T follicular helper cell (primary cell): ENCODE results near the gene C4B.
"Not testable (repeated sequence)": the region's sequence is repeated elsewhere in the genome, so short reads cannot be mapped to it uniquely, and the experiment has no call there.

Source experiments
- DNase-seq: peaks from one replicate; pipeline ENCODE4 v3.0.0-alpha.2; 2020; ENCODE audit warnings: low read depth

Gene C4B

DNA sequence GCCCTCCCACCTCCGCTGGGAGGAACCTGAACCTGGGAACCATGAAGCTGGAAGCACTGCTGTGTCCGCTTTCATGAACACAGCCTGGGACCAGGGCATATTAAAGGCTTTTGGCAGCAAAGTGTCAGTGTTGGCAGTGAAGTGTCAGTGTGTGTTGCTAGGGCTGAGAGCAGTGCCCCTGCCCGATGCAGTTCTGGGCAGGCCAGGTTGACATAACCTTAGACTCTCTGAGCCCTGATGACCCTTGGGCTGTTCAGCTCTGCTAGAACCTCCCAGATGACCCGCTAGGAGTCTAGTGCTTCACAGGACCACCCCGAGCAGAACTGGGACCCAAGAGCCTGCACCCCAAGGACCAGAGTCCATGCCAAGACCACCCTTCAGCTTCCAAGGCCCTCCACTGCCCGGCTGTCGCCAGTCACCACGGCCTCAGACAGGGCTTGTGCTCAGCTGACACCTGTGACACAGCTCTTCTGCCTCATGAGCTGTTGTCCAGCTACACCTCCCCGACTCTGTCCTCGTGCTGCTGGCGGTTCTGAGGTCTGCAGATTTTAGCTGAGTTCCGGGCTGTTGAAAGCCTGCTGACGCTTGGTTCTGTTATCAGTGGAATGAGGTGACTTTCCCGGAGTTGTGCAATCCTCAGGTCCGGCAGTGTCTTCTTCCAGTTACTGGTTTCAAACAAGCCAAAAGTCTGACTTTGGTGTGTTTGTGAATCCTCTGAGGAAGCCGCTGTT lies 20.9 kb downstream of the C4B start:
- not testable (repeated sequence) for DNase-seq

DNA sequence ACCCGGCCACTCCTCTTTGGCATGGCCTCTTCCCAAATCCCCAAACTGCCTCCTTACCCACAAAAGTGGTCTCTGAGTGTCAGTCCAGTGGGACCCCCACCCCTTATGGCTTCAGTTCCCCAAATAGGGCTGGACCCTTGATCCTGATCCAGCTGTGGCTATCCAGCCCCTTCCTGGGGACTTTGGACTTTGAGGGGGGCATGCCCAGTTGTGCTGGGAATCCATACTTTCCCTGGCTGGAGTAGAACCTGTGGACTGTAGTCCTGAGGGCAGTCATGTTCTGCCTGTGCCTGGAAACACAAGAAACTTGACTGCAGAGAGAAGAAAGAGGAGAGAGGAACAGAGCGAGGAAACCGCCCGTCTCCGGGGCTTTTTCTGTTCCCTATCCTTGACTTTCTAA lies 22.5 kb downstream of the C4B start:
- not testable (repeated sequence) for DNase-seq

DNA sequence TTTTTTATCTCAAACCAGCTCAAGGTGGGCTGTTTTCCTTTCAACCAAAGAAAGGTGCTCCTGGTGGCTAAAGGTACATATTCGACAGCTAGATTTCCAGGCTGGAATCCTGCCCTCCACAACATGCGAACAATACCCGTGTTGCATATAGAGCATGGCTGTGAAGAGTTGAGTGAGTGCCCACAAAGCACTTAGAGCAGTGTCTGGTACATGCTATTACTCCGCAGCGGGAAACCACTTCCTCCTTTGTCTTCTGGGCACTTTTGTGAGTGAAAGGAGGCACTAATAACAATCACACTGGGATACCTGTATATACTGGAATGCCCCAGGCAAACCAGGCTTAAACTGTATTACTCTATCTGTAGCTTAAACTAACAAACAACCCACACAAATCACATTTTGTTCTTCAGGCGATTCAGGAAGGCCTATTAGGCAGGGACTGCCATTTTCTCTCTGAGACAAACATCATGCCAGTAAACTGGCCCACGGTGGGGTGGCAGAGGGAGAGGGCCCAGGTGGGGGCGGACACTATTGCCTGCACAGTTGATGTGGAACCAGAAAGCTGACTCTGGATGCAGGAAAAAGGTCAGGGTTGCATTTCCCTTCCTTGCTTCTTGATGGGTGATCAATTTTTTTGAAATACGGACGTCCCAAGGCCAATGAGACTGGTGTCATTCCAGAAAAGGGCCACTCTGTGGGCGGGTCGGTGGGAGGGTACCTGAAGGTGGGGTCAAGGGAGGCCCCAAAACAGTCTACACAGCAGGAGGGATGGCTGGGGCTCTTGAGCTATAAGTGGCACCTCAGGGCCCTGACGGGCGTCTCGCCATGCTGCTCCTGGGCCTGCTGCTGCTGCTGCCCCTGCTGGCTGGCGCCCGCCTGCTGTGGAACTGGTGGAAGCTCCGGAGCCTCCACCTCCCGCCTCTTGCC lies 23.3 kb downstream of the C4B start, which contains the start of gene CYP21A2:
TSS of gene CYP21A2 (plus strand) at position 818 of the 927 bp plus-strand sequence. CDS start at position 826, 8 bp downstream.
- not testable (repeated sequence) for DNase-seq

DNA sequence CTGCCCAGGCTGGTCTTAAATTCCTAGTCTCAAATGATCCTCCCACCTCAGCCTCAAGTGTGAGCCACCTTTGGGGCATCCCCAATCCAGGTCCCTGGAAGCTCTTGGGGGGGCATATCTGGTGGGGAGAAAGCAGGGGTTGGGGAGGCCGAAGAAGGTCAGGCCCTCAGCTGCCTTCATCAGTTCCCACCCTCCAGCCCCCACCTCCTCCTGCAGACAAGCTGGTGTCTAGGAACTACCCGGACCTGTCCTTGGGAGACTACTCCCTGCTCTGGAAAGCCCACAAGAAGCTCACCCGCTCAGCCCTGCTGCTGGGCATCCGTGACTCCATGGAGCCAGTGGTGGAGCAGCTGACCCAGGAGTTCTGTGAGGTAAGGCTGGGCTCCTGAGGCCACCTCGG lies 24.3 kb downstream of the C4B start:
- not testable (repeated sequence) for DNase-seq

DNA sequence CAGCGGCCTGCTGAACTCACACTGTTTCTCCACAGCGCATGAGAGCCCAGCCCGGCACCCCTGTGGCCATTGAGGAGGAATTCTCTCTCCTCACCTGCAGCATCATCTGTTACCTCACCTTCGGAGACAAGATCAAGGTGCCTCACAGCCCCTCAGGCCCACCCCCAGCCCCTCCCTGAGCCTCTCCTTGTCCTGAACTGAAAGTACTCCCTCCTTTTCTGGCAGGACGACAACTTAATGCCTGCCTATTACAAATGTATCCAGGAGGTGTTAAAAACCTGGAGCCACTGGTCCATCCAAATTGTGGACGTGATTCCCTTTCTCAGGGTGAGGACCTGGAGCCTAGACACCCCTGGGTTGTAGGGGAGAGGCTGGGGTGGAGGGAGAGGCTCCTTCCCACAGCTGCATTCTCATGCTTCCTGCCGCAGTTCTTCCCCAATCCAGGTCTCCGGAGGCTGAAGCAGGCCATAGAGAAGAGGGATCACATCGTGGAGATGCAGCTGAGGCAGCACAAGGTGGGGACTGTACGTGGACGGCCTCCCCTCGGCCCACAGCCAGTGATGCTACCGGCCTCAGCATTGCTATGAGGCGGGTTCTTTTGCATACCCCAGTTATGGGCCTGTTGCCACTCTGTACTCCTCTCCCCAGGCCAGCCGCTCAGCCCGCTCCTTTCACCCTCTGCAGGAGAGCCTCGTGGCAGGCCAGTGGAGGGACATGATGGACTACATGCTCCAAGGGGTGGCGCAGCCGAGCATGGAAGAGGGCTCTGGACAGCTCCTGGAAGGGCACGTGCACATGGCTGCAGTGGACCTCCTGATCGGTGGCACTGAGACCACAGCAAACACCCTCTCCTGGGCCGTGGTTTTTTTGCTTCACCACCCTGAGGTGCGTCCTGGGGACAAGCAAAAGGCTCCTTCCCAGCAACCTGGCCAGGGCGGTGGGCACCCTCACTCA lies 25.0 kb downstream of the C4B start:
- DNase-seq: not testable (repeated sequence)

DNA sequence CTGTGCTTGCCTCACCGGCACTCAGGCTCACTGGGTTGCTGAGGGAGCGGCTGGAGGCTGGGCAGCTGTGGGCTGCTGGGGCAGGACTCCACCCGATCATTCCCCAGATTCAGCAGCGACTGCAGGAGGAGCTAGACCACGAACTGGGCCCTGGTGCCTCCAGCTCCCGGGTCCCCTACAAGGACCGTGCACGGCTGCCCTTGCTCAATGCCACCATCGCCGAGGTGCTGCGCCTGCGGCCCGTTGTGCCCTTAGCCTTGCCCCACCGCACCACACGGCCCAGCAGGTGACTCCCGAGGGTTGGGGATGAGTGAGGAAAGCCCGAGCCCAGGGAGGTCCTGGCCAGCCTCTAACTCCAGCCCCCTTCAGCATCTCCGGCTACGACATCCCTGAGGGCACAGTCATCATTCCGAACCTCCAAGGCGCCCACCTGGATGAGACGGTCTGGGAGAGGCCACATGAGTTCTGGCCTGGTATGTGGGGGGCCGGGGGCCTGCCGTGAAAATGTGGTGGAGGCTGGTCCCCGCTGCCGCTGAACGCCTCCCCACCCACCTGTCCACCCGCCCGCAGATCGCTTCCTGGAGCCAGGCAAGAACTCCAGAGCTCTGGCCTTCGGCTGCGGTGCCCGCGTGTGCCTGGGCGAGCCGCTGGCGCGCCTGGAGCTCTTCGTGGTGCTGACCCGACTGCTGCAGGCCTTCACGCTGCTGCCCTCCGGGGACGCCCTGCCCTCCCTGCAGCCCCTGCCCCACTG lies 25.9 kb downstream of the C4B start:
- DNase-seq: not testable (repeated sequence)

DNA sequence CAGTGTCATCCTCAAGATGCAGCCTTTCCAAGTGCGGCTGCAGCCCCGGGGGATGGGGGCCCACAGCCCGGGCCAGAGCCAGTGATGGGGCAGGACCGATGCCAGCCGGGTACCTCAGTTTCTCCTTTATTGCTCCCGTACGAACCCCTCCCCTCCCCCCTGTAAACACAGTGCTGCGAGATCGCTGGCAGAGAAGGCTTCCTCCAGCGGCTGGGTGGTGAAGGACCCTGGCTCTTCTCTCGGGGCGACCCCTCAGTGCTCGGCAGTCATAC lies 26.4 kb downstream of the C4B start:
- not testable (repeated sequence) for DNase-seq

DNA sequence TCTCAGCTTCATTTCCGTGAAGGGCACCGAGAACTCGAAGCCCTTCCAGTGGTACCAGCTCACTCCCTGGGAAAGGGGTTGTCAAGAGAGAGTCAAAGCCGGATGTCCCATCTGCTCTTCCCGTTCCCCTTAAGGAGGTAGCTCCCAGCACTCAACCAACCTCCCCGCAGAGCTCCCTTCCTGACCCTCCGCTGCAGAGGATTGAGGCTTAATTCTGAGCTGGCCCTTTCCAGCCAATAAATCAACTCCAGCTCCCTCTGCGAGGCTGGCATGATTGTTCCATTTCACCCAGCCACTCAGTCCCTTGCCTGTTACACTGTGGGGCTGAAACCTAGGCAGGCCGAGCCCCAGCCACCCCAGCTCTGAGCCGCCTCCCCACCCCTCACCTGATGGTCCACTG lies 26.8 kb downstream of the C4B start:
- not testable (repeated sequence) for DNase-seq

DNA sequence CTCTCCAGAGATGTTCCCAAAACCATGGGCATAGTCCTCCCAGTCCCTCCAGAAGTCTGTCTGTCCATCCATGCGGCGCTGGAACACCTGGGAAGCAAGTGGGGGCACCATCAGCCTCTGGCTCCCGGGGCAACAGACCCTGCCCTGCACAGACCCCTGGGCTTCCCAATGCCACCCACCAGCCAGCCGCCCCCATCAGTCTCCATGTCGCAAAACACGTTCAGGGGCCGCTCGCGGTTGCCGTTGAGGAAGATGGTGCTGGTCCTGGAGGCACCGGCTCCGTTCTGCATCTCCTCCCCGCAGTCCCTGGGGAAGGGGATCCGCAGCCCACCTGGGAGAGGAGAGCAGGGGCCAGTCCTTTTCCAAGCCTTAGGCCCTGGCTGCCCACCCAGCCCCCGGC lies 27.7 kb downstream of the C4B start:
- DNase-seq: not testable (repeated sequence)

DNA sequence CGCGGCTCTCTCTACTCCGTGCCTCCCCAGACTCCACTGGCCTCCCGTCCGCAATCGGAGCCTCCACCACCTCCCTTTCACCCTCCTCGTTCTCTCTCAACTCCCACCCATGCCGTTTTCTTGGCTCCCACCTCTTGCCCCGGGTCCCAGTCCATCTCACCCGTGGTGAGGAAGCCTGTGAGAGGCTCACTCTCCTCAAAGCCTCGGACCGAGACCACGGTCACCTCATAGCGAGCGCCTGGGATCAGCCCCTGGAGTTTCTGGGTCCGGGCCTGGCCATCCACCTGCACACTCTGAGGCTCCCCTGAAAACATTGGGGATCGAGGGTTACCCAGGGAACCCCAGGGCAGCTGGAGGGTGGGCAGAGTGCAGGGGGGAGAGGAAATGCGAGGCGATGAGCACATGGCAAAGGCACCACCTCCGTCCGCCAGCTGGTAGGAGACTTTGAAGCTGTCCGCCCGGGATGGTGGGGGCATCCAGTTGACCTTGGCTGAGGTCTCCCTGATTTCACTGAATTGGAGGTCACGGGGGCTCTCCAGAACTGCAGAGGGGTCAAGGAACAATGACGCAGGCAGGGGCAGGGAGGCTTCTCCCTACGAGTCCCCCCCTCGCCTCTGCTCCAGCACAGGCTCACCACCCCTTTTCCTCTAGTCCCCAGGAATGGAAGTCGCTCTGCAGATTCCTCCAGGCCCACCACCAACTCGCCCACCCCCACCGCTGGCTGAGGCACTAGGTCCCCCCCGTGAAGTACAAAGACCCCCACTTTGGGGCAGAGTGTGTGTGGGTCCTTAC lies 29.2 kb downstream of the C4B start:
- DNase-seq: not testable (repeated sequence)

DNA sequence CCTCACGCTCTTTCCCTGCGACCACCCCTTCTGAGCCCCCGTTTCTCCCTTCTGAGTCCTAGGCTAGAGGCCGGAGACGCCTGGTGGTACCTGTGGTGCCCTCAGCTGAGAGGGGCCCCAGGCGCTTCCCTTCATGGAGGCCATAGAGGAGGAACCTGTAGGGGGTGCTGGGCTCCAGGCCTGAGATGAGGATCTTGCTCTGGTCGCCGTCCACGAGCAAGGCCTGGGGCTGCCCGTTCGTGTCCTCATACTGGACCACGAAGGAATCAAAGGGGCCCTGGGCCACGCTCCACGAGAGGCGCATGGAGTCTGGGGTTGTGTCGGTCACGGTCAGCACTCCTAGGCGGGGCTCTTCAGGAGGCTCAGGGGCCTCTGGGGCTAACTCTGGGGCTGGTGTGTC lies 30.3 kb downstream of the C4B start:
- DNase-seq: not testable (repeated sequence)

DNA sequence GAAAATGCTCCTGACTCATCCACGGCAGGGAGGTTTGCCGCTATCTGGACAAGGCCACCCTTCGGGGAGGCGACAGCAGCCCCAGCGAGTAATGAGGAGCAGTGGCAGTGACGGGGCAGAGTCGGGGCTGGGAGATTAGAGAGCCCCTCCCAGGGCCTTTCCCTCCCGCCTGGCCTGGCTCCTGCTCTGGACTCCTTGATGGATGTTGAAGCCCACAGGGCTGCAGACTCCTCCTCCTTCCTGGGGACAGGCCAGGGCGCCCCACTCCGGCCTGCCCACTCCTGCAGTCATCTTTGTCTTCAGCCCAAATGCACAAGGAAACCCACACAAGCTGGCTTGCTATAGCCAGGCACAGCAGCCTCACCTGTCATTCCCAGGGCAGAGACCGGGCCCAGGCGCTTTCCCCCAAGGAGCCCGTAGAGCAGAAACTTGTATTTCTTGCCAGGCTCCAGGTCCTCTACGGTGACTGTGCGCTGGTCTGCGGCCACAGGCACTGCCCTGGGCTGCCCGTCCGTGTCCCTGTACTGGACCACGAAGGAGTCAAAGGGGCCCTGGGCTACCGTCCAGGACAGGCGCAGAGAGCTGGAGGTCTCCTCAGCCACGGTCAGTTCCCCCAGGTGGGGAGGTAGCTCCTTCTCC lies 31.3 kb downstream of the C4B start:
- DNase-seq: no peak

DNA sequence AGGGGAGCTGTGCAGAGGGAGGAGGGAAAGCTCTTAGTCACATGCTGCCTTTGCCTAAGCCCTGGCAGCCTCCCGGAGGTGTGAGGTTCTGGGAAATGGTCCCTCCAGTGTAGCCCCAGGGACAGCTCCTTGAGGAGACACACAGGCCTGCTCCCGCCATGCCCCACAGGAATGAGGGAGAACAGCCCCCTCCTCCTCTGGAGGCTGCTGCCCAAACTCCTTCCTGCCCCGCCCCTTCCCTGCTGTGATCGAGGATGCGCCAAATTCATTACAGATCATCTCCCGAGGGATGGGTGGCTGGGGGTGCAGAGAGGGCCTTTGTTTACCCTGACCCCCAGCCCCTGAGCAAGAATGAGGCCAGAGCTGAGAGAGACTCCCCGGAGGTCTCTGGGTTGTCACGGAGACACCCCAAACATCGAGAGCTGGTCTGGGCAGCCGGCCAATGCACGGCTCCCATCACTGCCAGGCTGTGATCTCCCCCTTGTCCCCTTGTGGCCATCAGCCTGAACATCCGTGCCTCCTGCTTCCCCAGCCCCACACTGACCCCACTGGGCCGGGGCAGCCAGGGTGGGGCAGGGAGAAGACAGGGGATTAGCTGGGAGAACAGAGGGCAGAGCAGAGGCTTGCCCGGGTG lies 32.0 kb downstream of the C4B start:
- DNase-seq: no peak

DNA sequence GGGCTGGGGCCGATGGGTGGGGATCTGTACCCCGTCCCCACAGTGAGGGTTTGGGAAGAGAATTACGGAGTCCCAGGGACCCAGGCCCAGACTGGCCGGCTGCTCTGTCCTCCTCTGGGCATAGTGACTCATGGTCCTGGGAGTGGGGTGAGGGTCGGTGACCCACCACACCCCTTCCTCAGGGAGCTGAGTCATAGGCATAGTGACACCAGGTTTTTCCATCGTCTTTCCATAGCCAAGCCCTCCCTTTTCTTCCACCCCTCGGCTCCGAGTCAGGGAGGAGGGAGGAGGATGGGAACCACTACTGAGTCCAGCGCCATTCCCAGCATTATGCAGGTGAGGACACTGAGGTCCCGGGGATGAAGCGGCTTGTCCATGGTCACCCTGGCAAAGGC lies 32.5 kb downstream of the C4B start:
- DNase-seq: no peak

DNA sequence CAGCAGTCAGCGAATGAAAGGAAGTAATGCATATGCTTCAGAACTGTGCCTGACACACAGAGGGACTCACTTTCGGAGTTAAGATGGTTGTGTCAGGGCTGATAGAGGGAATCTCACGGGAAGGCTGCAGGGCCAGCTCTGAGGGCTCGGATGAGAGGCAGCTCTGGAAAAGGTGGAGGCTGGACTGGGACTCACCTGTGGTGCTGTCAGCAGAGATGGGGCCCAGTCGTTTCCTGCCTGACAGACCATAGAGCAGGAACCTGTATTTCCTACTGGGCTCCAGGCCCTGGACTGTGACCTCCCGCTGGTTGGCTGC lies 32.9 kb downstream of the C4B start:
- DNase-seq: no peak

DNA sequence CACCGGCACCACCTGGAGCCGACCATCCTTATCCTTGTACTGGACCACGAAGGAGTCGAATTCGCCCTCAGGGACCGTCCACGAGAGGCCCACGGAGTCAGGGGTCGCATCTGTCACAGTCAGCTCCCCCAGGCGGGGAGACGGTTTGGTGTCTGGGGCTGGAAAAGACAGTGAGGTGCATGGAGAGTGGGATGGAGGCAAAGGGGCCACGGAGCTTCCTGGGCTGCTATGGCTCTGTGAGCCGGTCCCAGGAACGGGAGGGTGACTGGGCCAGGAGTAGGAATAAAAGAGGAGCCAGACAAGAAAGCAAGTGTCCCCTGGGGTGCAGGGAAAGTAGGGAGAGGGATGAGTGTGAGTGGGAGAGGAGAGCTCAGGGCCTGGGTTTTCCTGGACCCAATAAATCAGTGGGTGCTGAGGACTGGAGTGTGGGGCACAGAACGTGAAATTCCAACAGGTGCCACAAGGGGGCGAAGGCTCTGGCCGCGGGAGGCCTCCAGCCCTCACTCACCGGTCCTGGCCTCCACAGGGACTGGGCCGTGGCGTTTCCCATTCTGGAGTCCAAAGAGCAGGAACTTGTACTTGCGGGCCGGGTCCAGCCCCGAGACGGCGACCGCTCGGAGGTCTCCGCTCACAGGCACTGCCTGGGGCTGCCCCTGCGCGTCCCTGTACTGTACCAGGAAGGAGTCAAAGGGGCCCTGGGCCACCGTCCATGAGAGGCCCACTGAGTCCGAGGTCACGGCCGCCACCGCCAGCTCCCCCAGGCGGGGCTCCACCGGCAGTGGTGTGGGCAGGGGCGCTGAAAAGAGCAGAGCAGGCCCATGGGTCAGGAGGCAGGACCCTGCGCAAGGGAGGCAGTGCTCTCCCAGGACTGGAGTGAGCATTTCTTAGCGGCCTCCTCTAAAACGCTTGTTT lies 33.5 kb downstream of the C4B start:
- peak; percentile 40 for DNase-seq

DNA sequence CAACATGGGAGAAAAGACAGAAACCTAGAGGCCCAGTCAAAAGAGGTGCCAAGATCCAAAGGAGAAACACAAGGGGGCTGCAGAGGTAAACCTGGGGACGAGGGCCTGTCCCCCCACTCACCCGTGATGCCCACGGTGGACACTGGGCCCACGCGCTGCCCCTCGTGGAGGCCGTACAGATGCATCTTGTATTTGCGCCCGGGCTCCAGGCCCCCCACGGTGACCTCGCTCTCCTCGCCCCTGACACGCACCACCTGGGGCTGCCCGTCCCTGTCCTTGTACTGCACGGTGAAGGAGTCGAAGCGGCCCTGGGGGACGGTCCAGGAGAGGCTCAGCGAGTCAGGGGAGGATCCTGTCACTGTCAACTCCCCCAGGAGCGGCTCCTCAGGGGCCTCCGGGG lies 34.6 kb downstream of the C4B start:
- not testable (repeated sequence) for DNase-seq

DNA sequence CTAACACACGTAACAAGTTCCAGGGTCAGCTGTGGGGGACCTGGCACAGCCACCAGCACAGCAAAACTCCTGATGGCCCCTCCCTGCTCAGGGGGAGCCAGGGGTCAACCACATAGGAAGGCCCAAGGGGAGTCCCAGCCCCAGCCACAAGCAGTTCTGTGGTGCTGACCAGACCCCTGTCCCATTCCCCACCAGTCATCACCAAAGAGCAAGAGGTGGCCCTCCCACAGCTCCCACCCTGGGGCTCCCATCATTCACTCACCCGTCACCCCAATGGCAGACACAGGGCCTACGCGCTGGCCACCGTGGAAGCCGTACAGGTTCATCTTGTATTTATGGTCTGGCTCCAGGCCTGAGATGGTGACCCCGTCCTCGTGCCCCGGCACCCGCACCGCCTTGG lies 35.1 kb downstream of the C4B start:
- not testable (repeated sequence) for DNase-seq

DNA sequence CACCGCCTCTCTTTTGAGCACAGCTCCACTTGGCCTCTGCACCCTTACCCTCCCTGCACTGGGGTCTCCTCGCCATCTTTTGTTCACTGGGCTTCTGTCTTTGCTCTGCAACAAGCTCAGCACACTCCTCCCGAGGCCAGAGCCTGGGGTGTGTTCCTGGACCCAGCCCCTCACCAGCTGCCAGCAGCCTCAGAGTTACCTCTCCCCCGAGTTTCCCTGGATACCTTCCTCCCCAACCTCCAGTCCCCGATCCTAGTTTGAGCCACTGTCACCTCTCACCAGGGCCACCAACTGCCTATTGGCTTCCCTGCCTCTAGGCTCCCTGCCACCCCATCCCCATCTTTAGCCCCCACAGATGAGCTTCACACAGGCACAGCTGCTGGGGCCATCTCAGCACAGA lies 36.0 kb downstream of the C4B start:
- no peak for DNase-seq
